Caco-2 (cell line): Measurements from ENCODE around the gene XBP1. TPM values are rescaled to one million over a fixed set of nuclear protein-coding genes. Genes with fewer than 3 reads are reported as not detected.
A peak's percentile ranks its signal among the peaks of the same experiment; 100 is the strongest.

ENCODE experiments used
- BruUV-seq: library from RNA; stranded (reverse); fragments of 400-500 nt; replicated peaks from 2 replicates; lab custom pipeline; 2021; lab: Mats Ljungman, UMichigan
- CTCF ChIA-PET: fragments of 300-600 bp; sonication (Branson Sonifier 250); formaldehyde crosslinking; loops from one replicate; lab custom pipeline; 2022; ENCODE audit warnings: antibody characterized with exemption; lab: Charles Lee
- POLR2A ChIA-PET: fragments of 300-600 bp; sonication (Branson Sonifier 250); formaldehyde crosslinking; loops from one replicate; lab custom pipeline; 2022; ENCODE audit warnings: antibody characterized with exemption; lab: Charles Lee
- DNase-seq, 2 experiments: peaks; one replicate each; pipeline versions ENCODE4 v3.0.0 to v3.0.0-alpha.2; 2020 to 2022
- H3K27me3 ChIP-seq: replicated peaks from 2 replicates; pipeline ENCODE4 v1.6.0; 2011; ENCODE audit warnings: low read length; ENCODE audit not compliant: control insufficient read depth, insufficient read depth
- H3K36me3 ChIP-seq: 2 replicates; pipeline ENCODE4 v1.5.1; 2011; ENCODE audit warnings: low read length; ENCODE audit not compliant: control insufficient read depth, insufficient read depth
- H3K4me1 ChIP-seq: fragments of 250-450 bp; sonication (Bioruptor Pico); 2 replicates; pipeline ENCODE4 v1.5.1; 2020; ENCODE audit warnings: mild to moderate bottlenecking
- H3K4me3 ChIP-seq: 2 replicates; pipeline ENCODE4 v1.5.1; 2011; ENCODE audit warnings: low read depth, mild to moderate bottlenecking, control low read depth, low read length
- H3K9me3 ChIP-seq: fragments of 250-450 bp; sonication (Bioruptor Pico); 2 replicates; pipeline ENCODE4 v1.5.1; 2020; ENCODE audit warnings: mild to moderate bottlenecking, moderate library complexity
- H3K27ac Mint-ChIP-seq: one replicate; pipeline ENCODE4 v1.8.0; 2022; ENCODE audit warnings: mixed read lengths; ENCODE audit not compliant: unreplicated experiment
- H3K27me3 Mint-ChIP-seq: one replicate; pipeline ENCODE4 v1.8.0; 2022; ENCODE audit warnings: mixed read lengths; ENCODE audit not compliant: insufficient read depth, unreplicated experiment
- H3K36me3 Mint-ChIP-seq: one replicate; pipeline ENCODE4 v1.8.0; 2022; ENCODE audit warnings: mild to moderate bottlenecking, mixed read lengths; ENCODE audit not compliant: insufficient read depth, unreplicated experiment
- H3K4me1 Mint-ChIP-seq: one replicate; pipeline ENCODE4 v1.8.0; 2022; ENCODE audit warnings: low read depth, mixed read lengths; ENCODE audit not compliant: unreplicated experiment
- H3K4me3 Mint-ChIP-seq: one replicate; pipeline ENCODE4 v1.8.0; 2022; ENCODE audit warnings: mild to moderate bottlenecking, moderate library complexity, mixed read lengths; ENCODE audit not compliant: unreplicated experiment
- H3K9me3 Mint-ChIP-seq: one replicate; pipeline ENCODE4 v1.8.0; 2022; ENCODE audit warnings: mixed read lengths; ENCODE audit not compliant: unreplicated experiment
- CTCF ChIP-seq, 2 experiments: fragments of 200-600 bp in 1 of 2; IDR thresholded peaks; 1 replicate in 1 of 2; 2 replicates in 1 of 2; pipeline versions ENCODE4 v1.5.1 to v1.8.0; 2011 to 2022; ENCODE audit warnings: antibody characterized with exemption in 1 of 2, control low read depth in 1 of 2, inconsistent platforms in 1 of 2, low read depth in 1 of 2, low read length in 1 of 2, mild to moderate bottlenecking in 1 of 2, moderate library complexity in 1 of 2; ENCODE audit not compliant: insufficient read depth in 1 of 2, severe bottlenecking in 1 of 2, unreplicated experiment in 1 of 2
- intact Hi-C: fragments of 100-400 bp; cut with micrococcal nuclease; formaldehyde crosslinking; loops from one replicate; pipeline ENCODE4 v1.10.0; 2022; ENCODE audit not compliant: unreplicated experiment
- total RNA-seq: library from RNA; stranded (reverse); gene quantifications from 2 replicates; pipeline ENCODE4 v1.2.3, GENCODE V29; 2022

The XBP1 gene
- total RNA-seq, 1 experiment from 2014 or later = 215 TPM

- ChIA-PET CTCF (no interaction called here), POLR2A (no interaction called here)
- no peak overlapping the region for H3K27ac Mint-ChIP-seq
- BruUV-seq = no TSS peak
- H3K9me3 Mint-ChIP-seq = no peaks in the 10 kb centered on the region
- 0 out of 2 replicates have a peak, but pooled peaks cover 9% of the 10 kb centered on the region for H3K9me3 ChIP-seq
- DNase-seq = no peak
- no peak overlapping the region for H3K4me3 Mint-ChIP-seq
- H3K4me1 ChIP-seq = no peaks in the 10 kb centered on the region
- no peaks in the 10 kb centered on the region for H3K36me3 ChIP-seq
- H3K36me3 Mint-ChIP-seq = no peaks in the 10 kb centered on the region
- H3K4me3 ChIP-seq = no peak overlapping the region
- no peak for TF ChIP-seq CTCF (IDR thresholded peaks at IDR 0.05; ENCODE audit: insufficient read depth in 1 of 2, low read depth in 1 of 2, low read length in 1 of 2, severe bottlenecking in 1 of 2, unreplicated experiment in 1 of 2)
- H3K27me3 ChIP-seq = no peaks in the 10 kb centered on the region
- H3K27me3 Mint-ChIP-seq = no peaks in the 10 kb centered on the region
- intact Hi-C loops = no loop called here
- no peaks in the 10 kb centered on the region for H3K4me1 Mint-ChIP-seq
Observed at GRCh38 chr22:28843633-28844032, 43.3 kb upstream of the XBP1 start.

- no peaks in the 10 kb centered on the region for H3K4me1 Mint-ChIP-seq
- H3K4me1 ChIP-seq = no peaks in the 10 kb centered on the region
- H3K27me3 Mint-ChIP-seq = no peaks in the 10 kb centered on the region
- peak in 1 of 2 experiments; percentile 5 for TF ChIP-seq CTCF (IDR thresholded peaks at IDR 0.05; ENCODE audit: insufficient read depth in 1 of 2, low read depth in 1 of 2, low read length in 1 of 2, severe bottlenecking in 1 of 2, unreplicated experiment in 1 of 2)
- H3K27me3 ChIP-seq = no peaks in the 10 kb centered on the region
- H3K9me3 Mint-ChIP-seq = no peaks in the 10 kb centered on the region
- CTCF ChIA-PET = no interaction called here
- H3K9me3 ChIP-seq = no peaks in the 10 kb centered on the region
- H3K4me3 ChIP-seq = no peak overlapping the region
- no peak overlapping the region for H3K27ac Mint-ChIP-seq
- no peaks in the 10 kb centered on the region for H3K36me3 ChIP-seq
- no peaks in the 10 kb centered on the region for H3K36me3 Mint-ChIP-seq
- no peak overlapping the region for H3K4me3 Mint-ChIP-seq
- intact Hi-C loops = no loop called here
- no TSS peak for BruUV-seq
- POLR2A ChIA-PET = no interaction called here
- DNase-seq = no peak
Observed at GRCh38 chr22:28841111-28841510, 40.7 kb upstream of the XBP1 start.

- no peaks in the 10 kb centered on the region for H3K4me1 ChIP-seq
- H3K36me3 ChIP-seq = no peaks in the 10 kb centered on the region
- TF ChIP-seq CTCF (IDR thresholded peaks at IDR 0.05; ENCODE audit: insufficient read depth in 1 of 2, low read depth in 1 of 2, low read length in 1 of 2, severe bottlenecking in 1 of 2, unreplicated experiment in 1 of 2) = no peak
- H3K4me3 ChIP-seq = no peak overlapping the region
- no peaks in the 10 kb centered on the region for H3K27me3 Mint-ChIP-seq
- POLR2A ChIA-PET = no interaction called here
- BruUV-seq = no TSS peak
- H3K4me3 Mint-ChIP-seq = no peak overlapping the region
- intact Hi-C loops = no loop called here
- CTCF ChIA-PET = interaction anchor here (0.7 kb wide), 1 partner anchor 1159 kb away, joined by 14 read pairs; no protein-coding TSS in a partner anchor
- H3K4me1 Mint-ChIP-seq = peaks cover 7% of the 10 kb centered on the region
- DNase-seq = no peak
- H3K36me3 Mint-ChIP-seq = no peaks in the 10 kb centered on the region
- H3K27me3 ChIP-seq = no peaks in the 10 kb centered on the region
- H3K9me3 Mint-ChIP-seq = no peaks in the 10 kb centered on the region
- no peaks in the 10 kb centered on the region for H3K9me3 ChIP-seq
- no peak overlapping the region for H3K27ac Mint-ChIP-seq
Observed at GRCh38 chr22:28838971-28839370, 38.6 kb upstream of the XBP1 start.
